Epithelial cell of proximal tubule (primary cell): Measurements from ENCODE around the gene SCNN1B. TPM values are rescaled to one million over a fixed set of nuclear protein-coding genes. Genes with fewer than 3 reads are reported as not detected.
"Not testable (repeated sequence)": the region's sequence is repeated elsewhere in the genome, so short reads cannot be mapped to it uniquely, and the experiment has no call there.

Source experiments
- DNase-seq: peaks from one replicate; pipeline ENCODE4 v3.0.0-alpha.2; 2011; ENCODE audit warnings: low read depth
- H3K4me3 ChIP-seq: 2 replicates; pipeline ENCODE4 v1.5.1; 2011; ENCODE audit warnings: low read depth, mild to moderate bottlenecking, low read length
- total RNA-seq: library from RNA; depleted of rRNA; stranded (reverse); fragments of >200 nt; gene quantifications from 2 replicates; pipeline ENCODE4 v1.2.3, GENCODE V29; 2015
- TF ChIP-seq, protein P1 (sequence below): conservative IDR thresholded peaks from 2 replicates; pipeline ENCODE4 v1.5.1; 2012; ENCODE audit warnings: low read depth, mild to moderate bottlenecking, low read length

The SCNN1B gene
- total RNA-seq, 1 donor from 2014 or later, result 0.17 TPM

DNA sequence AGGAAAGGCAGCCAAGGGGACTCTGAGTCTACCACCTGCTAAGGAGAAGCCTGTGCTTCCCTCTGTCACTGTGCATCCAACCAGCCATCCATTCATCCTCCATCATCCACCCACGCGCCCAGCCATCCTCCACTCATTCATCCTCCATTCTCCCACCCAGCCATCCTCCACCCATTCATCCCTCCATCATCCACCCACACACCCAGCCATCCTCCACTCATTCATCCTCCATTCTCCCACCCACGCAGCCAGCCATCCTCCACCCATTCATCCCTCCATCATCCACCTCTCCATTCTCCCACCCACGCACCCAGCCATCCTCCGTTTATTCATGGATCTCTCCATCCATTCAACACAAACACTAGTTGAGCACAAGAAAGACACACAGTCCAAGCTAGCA is 76.8 kb downstream of the SCNN1B start:
- no peak for DNase-seq
- TF ChIP-seq, protein P1, sequence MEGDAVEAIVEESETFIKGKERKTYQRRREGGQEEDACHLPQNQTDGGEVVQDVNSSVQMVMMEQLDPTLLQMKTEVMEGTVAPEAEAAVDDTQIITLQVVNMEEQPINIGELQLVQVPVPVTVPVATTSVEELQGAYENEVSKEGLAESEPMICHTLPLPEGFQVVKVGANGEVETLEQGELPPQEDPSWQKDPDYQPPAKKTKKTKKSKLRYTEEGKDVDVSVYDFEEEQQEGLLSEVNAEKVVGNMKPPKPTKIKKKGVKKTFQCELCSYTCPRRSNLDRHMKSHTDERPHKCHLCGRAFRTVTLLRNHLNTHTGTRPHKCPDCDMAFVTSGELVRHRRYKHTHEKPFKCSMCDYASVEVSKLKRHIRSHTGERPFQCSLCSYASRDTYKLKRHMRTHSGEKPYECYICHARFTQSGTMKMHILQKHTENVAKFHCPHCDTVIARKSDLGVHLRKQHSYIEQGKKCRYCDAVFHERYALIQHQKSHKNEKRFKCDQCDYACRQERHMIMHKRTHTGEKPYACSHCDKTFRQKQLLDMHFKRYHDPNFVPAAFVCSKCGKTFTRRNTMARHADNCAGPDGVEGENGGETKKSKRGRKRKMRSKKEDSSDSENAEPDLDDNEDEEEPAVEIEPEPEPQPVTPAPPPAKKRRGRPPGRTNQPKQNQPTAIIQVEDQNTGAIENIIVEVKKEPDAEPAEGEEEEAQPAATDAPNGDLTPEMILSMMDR, result no peak

DNA sequence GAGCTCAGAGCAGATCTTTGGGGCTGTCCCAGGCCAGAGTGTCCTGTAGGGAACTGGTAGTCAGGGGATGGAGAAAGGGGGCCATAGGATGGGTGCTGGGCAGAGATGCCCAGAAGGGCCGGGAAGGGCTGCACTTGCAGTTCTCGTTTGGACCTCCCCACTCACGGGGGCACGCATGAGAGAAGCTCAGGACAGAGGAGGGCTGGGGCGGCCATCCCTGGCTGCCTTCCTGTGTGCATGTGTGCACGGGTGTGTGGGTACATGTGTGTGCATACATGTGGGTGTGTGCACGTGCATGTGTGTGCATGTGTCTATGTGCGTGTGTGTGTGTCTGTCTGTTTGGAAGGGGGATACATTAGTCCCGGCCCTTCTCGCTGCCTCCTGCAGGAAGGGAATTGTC is 77.6 kb downstream of the SCNN1B start:
- DNase-seq, result no peak
- TF ChIP-seq, protein P1, result no peak
- H3K4me3 ChIP-seq, result no peak overlapping the region

More for the DNA sequence above, 76.8 kb downstream of the SCNN1B start:
- H3K4me3 ChIP-seq, result no peak overlapping the region

DNA sequence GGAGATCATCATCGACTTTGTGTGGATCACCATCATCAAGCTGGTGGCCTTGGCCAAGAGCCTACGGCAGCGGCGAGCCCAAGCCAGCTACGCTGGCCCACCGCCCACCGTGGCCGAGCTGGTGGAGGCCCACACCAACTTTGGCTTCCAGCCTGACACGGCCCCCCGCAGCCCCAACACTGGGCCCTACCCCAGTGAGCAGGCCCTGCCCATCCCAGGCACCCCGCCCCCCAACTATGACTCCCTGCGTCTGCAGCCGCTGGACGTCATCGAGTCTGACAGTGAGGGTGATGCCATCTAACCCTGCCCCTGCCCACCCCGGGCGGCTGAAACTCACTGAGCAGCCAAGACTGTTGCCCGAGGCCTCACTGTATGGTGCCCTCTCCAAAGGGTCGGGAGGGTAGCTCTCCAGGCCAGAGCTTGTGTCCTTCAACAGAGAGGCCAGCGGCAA is 78.4 kb downstream of the SCNN1B start:
- no peak for DNase-seq
- no peak overlapping the region for H3K4me3 ChIP-seq
- TF ChIP-seq, protein P1, result no peak

DNA sequence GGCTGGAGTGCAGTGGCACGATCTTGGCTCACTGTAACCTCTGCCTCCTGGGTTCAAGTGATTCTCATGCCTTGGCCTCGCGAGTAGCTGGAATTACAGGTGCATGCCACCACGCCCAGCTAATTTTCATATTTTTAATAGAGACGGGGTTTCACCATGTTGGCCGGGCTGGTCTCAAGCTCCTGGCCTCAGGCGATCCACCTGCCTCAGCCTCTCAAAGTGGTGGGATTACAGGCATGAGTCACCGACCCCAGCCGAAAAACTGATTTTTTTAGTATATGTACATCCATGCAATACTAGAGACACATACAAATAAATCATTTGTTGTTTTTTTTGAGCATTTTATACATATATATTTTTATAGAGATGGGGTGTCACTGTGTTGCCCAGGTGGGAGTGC is 79.6 kb downstream of the SCNN1B start:
- not testable (repeated sequence) for H3K4me3 ChIP-seq, DNase-seq

DNA sequence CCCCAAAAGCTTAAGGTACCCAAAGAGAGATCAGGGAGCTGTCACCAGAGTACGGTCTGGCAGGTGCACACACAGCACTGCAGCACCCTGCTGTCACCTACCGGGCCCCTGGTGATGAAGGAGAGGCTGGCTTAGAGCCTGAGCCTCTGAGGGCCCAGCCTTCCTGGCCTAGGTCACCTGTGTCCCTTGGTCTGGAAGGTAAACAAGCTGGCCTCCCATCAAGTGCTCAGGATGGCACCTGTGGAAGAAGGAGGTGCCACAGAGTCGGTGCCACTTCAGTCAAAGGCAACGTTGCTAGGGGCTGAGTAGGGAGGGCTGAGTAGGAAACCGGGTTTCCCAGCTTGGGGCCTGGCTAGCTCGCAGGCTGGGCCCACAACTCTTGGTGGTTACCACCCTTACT is 80.2 kb downstream of the SCNN1B start:
- TF ChIP-seq, protein P1, result no peak
- no peak for DNase-seq
- no peak overlapping the region for H3K4me3 ChIP-seq

DNA sequence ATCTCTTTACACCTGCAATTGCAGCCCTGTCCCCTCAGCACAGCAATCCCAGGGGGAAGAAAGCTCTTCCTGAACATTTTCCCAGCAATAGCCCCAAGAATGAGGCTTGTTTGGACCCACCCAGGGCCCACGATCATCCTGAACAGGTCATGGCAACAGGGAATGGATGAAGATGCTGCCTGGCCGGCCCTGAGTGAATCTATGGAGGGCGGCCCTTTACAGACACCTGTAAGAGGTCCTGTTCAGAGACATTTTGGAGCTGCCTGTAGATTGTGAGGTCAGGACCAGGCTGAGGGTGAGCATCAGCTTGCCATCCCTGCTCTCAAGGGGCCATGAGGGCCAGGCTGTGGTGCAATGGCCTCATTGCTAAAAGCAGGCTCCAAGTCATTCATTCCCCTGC is 81.8 kb downstream of the SCNN1B start:
- no peak for DNase-seq
- H3K4me3 ChIP-seq, result no peak overlapping the region
- TF ChIP-seq, protein P1, result no peak

DNA sequence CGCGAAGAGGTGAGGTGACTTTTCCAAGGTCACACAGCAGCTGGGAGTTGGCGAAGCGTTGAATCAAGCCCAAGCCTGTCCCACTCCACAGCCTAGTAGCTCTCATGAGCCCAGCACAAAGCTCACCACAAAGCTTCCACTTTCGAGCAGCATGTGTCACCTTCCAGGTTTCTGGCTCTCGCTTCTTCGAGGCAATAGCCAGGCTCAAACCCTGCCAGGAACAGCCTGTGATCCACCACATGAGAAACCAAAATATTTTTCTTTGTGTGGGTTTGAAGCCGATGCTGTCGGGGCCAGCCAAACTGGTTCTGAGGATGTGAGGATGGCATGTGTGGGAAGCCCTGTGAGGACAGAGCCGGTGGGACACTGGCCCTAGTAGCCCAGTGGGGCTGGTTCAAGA is 82.8 kb downstream of the SCNN1B start:
- TF ChIP-seq, protein P1, result no peak
- DNase-seq, result no peak
- H3K4me3 ChIP-seq, result no peak overlapping the region
